CD14-positive monocyte (primary cell): ENCODE measurements around the gene NEMP2. TPM values are rescaled to one million over a fixed set of nuclear protein-coding genes. Genes with fewer than 3 reads are reported as not detected.

Source experiments
- DNase-seq, 3 donors: peaks; one replicate each; pipeline ENCODE4 v3.0.0-alpha.2; 2011 to 2022
- H2AFZ ChIP-seq: 2 replicates; pipeline ENCODE4 v1.6.0; 2012; ENCODE audit warnings: mild to moderate bottlenecking, low read depth, low read length, inconsistent platforms; ENCODE audit not compliant: insufficient read depth, poor library complexity, severe bottlenecking
- H3K27ac ChIP-seq, 2 donors: 1 replicate in 1 of 2; 2 replicates in 1 of 2; pipeline ENCODE4 v1.5.1; 2012 to 2013; ENCODE audit warnings: low read length in 2 of 2, control low read depth in 1 of 2, inconsistent platforms in 1 of 2, low read depth in 1 of 2, mild to moderate bottlenecking in 1 of 2
- H3K27me3 ChIP-seq, 2 donors: one replicate each; pipeline versions ENCODE4 v1.6.0 to v1.6.1; 2011 to 2013; ENCODE audit warnings: low read length in 2 of 2; ENCODE audit not compliant: control insufficient read depth in 2 of 2, insufficient read depth in 2 of 2
- H3K36me3 ChIP-seq, 2 donors: replicated peaks in 1 of 2; 1 replicate in 1 of 2; 2 replicates in 1 of 2; pipeline versions ENCODE4 v1.5.1 to v1.6.1; 2012 to 2013; ENCODE audit warnings: low read length in 2 of 2, control low read depth in 1 of 2, inconsistent platforms in 1 of 2, mild to moderate bottlenecking in 1 of 2; ENCODE audit not compliant: insufficient read depth in 2 of 2, control insufficient read depth in 1 of 2
- H3K4me1 ChIP-seq, 2 donors: 1 replicate in 1 of 2; 2 replicates in 1 of 2; pipeline versions ENCODE4 v1.5.1 to v1.6.1; 2012 to 2013; ENCODE audit warnings: low read length in 2 of 2, control low read depth in 1 of 2, inconsistent platforms in 1 of 2, mild to moderate bottlenecking in 1 of 2, moderate library complexity in 1 of 2; ENCODE audit not compliant: insufficient read depth in 2 of 2, control insufficient read depth in 1 of 2
- H3K4me2 ChIP-seq: replicated peaks from 2 replicates; pipeline ENCODE3; 2012; ENCODE audit warnings: low read length, moderate library complexity, mild to moderate bottlenecking; ENCODE audit not compliant: poor library complexity, severe bottlenecking; ENCODE audit errors: extremely low read depth
- H3K4me3 ChIP-seq, 3 experiments: fragments of 200-600 bp in 1 of 3; sonication (generic) in 1 of 3; replicated peaks in 1 of 3; 1 replicate in 2 of 3; 2 replicates in 1 of 3; pipeline ENCODE4 v1.5.1; 2011 to 2013; ENCODE audit warnings: low read length in 3 of 3, mild to moderate bottlenecking in 3 of 3, control low read depth in 2 of 3, low read depth in 2 of 3, inconsistent platforms in 1 of 3, moderate library complexity in 1 of 3
- H3K79me2 ChIP-seq: 2 replicates; pipeline ENCODE4 v1.6.0; 2012; ENCODE audit warnings: mild to moderate bottlenecking, control low read depth, inconsistent platforms, low read length, moderate library complexity; ENCODE audit not compliant: insufficient read depth
- H3K9ac ChIP-seq: 2 replicates; pipeline ENCODE4 v1.6.0; 2017; ENCODE audit warnings: low read length, mild to moderate bottlenecking; ENCODE audit not compliant: insufficient read depth, poor library complexity, severe bottlenecking
- H3K9me3 ChIP-seq, 2 donors: replicated peaks in 1 of 2; 1 replicate in 1 of 2; 2 replicates in 1 of 2; pipeline versions ENCODE4 v1.5.1 to v1.6.1; 2012 to 2013; ENCODE audit warnings: low read length in 2 of 2, control low read depth in 1 of 2; ENCODE audit not compliant: control insufficient read depth in 1 of 2, insufficient read depth in 1 of 2
- H4K20me1 ChIP-seq: 2 replicates; pipeline ENCODE4 v1.6.0; 2012; ENCODE audit warnings: mild to moderate bottlenecking, low read length, control low read depth, moderate library complexity; ENCODE audit not compliant: insufficient read depth
- H3K27ac Mint-ChIP-seq, 7 donors: one replicate each; pipeline ENCODE4 v1.8.0; 2020; ENCODE audit warnings: mild to moderate bottlenecking in 7 of 7, mixed read lengths in 7 of 7, moderate library complexity in 6 of 7, inconsistent platforms in 2 of 7
- H3K27me3 Mint-ChIP-seq, 3 donors: one replicate each; pipeline ENCODE4 v1.8.0; 2021 to 2022; ENCODE audit warnings: low read depth in 3 of 3, mild to moderate bottlenecking in 3 of 3, mixed read lengths in 3 of 3, moderate library complexity in 3 of 3, inconsistent platforms in 1 of 3
- H3K36me3 Mint-ChIP-seq, 2 donors: one replicate each; pipeline ENCODE4 v1.8.0; 2020; ENCODE audit warnings: mixed read lengths in 2 of 2, inconsistent platforms in 1 of 2, mild to moderate bottlenecking in 1 of 2
- H3K4me1 Mint-ChIP-seq: one replicate; pipeline ENCODE4 v1.8.0; 2020; ENCODE audit warnings: mild to moderate bottlenecking, mixed read lengths
- H3K4me3 Mint-ChIP-seq, 2 donors: one replicate each; pipeline ENCODE4 v1.8.0; 2020; ENCODE audit warnings: mild to moderate bottlenecking in 2 of 2, mixed read lengths in 2 of 2, moderate library complexity in 1 of 2
- H3K9me3 Mint-ChIP-seq, 7 donors: one replicate each; pipeline ENCODE4 v1.8.0; 2020 to 2022; ENCODE audit warnings: mixed read lengths in 7 of 7, mild to moderate bottlenecking in 6 of 7, moderate library complexity in 6 of 7, inconsistent platforms in 2 of 7
- WGBS: methylation state at CpG from one replicate; pipeline ENCODE4 v1.1.5; 2013; ENCODE audit warnings: missing lambda C conversion rate; ENCODE audit not compliant: insufficient coverage; 5-methylcytosine and 5-hydroxymethylcytosine counted together
- intact Hi-C, 2 donors: fragments of 100-400 bp; cut with micrococcal nuclease; formaldehyde crosslinking; loops; one replicate each; pipeline versions ENCODE4 v1.15.0 to v1.15.1; 2023
- polyA plus RNA-seq, 3 donors: library from polyadenylated mRNA; depleted of rRNA in 1 of 3; unstranded in 2 of 3; stranded (reverse) in 1 of 3; fragments of 300-500 nt in 2 of 3; fragments of >200 nt in 1 of 3; fragmentation: Illumina TruSeq in 2 of 3; gene quantifications; 1 replicate in 2 of 3; 2 replicates in 1 of 3; pipeline ENCODE4 v1.2.3, GENCODE V29; 2012 to 2021
- TF ChIP-seq, protein P1 (sequence below): fragments of 200-600 bp; IDR thresholded peaks from one replicate; pipeline ENCODE4 v1.8.0; 2022; ENCODE audit warnings: antibody characterized with exemption, mild to moderate bottlenecking

Gene NEMP2
- polyA plus RNA-seq, 3 donors, result 0.44 to 2.5 (median 1.5) TPM

DNA sequence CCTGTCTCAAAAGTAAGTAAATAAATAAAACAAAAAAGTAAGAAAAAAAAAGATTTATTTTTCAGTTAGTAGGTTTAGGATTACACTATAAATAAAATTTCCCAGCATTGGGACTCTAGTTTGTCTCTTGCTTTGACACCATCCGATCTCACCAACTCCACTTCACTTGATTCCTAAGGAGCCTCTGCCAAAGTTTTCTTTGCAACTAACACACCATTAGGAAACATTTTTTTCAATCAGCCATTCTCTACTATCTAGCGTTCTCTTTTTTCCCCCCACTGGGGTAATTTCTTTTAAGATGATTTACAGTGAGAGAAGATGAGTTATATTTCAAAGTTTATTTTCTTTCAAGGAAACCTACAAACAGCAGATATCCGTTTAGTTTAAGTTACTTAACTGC is 10.6 kb upstream of the NEMP2 start:
- H3K4me2 ChIP-seq, result no peak overlapping the region

DNA sequence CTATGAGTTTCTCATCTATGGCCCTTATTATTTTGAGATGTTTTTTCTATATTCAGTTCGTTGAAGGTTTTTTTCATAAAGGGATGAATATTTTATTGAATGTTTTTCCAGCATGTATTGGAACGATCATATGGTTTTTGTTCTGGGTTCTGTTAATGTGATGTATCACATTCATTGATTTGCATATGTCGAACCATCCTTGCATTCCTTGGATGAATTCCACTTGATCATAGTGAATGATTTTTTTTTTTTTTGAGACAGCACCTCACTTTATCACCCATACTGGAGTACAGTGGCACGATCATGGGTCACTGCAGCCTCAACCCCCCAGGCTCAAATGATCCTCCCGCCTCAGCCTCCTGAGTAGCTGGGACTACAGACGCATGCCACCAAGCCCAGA is 5.5 kb upstream of the NEMP2 start:
- Mint-ChIP-seq H3K4me1 (peaks cover 2% of the 10 kb centered on the region), H3K27me3 (peaks cover 0 to 2% (median 0%) of the 10 kb centered on the region in 3 donors), H3K4me3 (no peak overlapping the region), H3K36me3 (peaks cover 3 to 18% of the 10 kb centered on the region in 2 donors), H3K27ac (no peak overlapping the region), H3K9me3 (peaks cover 36 to 58% (median 49%) of the 10 kb centered on the region in 7 donors)
- Histone ChIP-seq H3K27me3 (no peaks in the 10 kb centered on the region), H3K4me1 (peaks cover under 1 to 2% of the 10 kb centered on the region in 2 donors), H3K4me2 (no peak overlapping the region), H3K79me2 (peaks cover 2% of the 10 kb centered on the region), H3K36me3 (no peaks in the 10 kb centered on the region), H3K9ac (no peak overlapping the region), H3K4me3 (no peak overlapping the region), H3K9me3 (peaks cover 18 to 28% of the 10 kb centered on the region in 2 donors), H2AFZ (no peak overlapping the region), H3K27ac (no peak overlapping the region), H4K20me1 (no peaks in the 10 kb centered on the region)
- TF ChIP-seq, protein P1, sequence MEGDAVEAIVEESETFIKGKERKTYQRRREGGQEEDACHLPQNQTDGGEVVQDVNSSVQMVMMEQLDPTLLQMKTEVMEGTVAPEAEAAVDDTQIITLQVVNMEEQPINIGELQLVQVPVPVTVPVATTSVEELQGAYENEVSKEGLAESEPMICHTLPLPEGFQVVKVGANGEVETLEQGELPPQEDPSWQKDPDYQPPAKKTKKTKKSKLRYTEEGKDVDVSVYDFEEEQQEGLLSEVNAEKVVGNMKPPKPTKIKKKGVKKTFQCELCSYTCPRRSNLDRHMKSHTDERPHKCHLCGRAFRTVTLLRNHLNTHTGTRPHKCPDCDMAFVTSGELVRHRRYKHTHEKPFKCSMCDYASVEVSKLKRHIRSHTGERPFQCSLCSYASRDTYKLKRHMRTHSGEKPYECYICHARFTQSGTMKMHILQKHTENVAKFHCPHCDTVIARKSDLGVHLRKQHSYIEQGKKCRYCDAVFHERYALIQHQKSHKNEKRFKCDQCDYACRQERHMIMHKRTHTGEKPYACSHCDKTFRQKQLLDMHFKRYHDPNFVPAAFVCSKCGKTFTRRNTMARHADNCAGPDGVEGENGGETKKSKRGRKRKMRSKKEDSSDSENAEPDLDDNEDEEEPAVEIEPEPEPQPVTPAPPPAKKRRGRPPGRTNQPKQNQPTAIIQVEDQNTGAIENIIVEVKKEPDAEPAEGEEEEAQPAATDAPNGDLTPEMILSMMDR, result no peak
- intact Hi-C loops, result no loop called here
- DNase-seq, result no peak
- no CpG with 5 or more reads among the region's 6 CpGs for WGBS

More for the DNA sequence above, 10.6 kb upstream of the NEMP2 start:
- TF ChIP-seq, protein P1, result no peak
- H3K36me3 ChIP-seq, result no peaks in the 10 kb centered on the region
- no peak overlapping the region for H3K27ac ChIP-seq
- H3K36me3 Mint-ChIP-seq, result peaks cover 3 to 9% of the 10 kb centered on the region in 2 donors
- H3K79me2 ChIP-seq, result no peaks in the 10 kb centered on the region
- peaks cover 17 to 29% (median 24%) of the 10 kb centered on the region in 7 donors for H3K9me3 Mint-ChIP-seq
- DNase-seq, result no peak
- H3K27me3 Mint-ChIP-seq, result peaks cover 0 to 4% (median 0%) of the 10 kb centered on the region in 3 donors
- no peak overlapping the region for H3K4me3 Mint-ChIP-seq
- no peak overlapping the region for H3K27ac Mint-ChIP-seq
- H3K9ac ChIP-seq, result no peak overlapping the region
- peaks cover 9 to 16% of the 10 kb centered on the region in 2 donors for H3K9me3 ChIP-seq
- H2AFZ ChIP-seq, result no peak overlapping the region
- intact Hi-C loops, result no loop called here
- WGBS, result no CpG with 5 or more reads among the region's 3 CpGs
- no peaks in the 10 kb centered on the region for H3K27me3 ChIP-seq
- no peak overlapping the region for H3K4me3 ChIP-seq
- no peaks in the 10 kb centered on the region for H4K20me1 ChIP-seq
- H3K4me1 Mint-ChIP-seq, result no peaks in the 10 kb centered on the region
- no peaks in the 10 kb centered on the region for H3K4me1 ChIP-seq
